Cardiac fibroblast (primary cell): Measurements from ENCODE around the gene IL17F.
A peak's percentile ranks its signal among the peaks of the same experiment; 100 is the strongest.

Source experiments
- DNase-seq, 2 donors: peaks; one replicate each; pipeline versions ENCODE4 v3.0.0 to v3.0.0-alpha.2; 2010; ENCODE audit warnings: low read depth in 2 of 2
- H3K4me3 ChIP-seq, 2 donors: replicated peaks in 1 of 2; 1 replicate in 1 of 2; 2 replicates in 1 of 2; pipeline ENCODE4 v1.5.1; 2011; ENCODE audit warnings: low read depth in 2 of 2, low read length in 2 of 2, mild to moderate bottlenecking in 2 of 2, moderate library complexity in 1 of 2
- TF ChIP-seq, protein P1 (sequence below): IDR thresholded peaks from one replicate; pipeline ENCODE4 v1.5.1; 2011; ENCODE audit warnings: low read depth, mild to moderate bottlenecking, low read length, inconsistent platforms

IL17F gene

DNA sequence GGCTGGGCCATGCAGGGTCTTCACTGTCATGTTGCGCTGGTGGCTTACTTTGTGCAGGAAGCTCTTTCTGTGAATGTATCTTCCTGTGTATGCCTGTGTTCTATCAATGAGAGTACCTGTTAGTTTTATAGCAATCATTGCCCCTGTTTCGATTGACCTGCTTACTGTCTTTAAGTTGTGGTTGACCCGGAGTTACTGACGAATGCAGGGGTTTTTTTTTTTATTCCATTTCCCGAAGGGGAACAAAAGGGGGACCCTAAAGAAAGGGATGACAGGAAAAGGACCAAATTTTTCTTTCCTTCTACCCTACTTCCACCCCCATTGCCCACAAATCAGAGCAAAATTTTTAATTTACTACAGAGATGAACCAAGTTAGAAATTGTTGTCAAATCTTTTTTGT lies at the start of gene IL17F:
Gene IL17F (minus strand): TSS at position 101 of the 400 bp plus-strand sequence. CDS start 71 bp downstream, at position 30.
- TF ChIP-seq, protein P1, sequence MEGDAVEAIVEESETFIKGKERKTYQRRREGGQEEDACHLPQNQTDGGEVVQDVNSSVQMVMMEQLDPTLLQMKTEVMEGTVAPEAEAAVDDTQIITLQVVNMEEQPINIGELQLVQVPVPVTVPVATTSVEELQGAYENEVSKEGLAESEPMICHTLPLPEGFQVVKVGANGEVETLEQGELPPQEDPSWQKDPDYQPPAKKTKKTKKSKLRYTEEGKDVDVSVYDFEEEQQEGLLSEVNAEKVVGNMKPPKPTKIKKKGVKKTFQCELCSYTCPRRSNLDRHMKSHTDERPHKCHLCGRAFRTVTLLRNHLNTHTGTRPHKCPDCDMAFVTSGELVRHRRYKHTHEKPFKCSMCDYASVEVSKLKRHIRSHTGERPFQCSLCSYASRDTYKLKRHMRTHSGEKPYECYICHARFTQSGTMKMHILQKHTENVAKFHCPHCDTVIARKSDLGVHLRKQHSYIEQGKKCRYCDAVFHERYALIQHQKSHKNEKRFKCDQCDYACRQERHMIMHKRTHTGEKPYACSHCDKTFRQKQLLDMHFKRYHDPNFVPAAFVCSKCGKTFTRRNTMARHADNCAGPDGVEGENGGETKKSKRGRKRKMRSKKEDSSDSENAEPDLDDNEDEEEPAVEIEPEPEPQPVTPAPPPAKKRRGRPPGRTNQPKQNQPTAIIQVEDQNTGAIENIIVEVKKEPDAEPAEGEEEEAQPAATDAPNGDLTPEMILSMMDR = no peak
- DNase-seq = no peak
- H3K4me3 ChIP-seq = no peak within 1 kb of the TSS

DNA sequence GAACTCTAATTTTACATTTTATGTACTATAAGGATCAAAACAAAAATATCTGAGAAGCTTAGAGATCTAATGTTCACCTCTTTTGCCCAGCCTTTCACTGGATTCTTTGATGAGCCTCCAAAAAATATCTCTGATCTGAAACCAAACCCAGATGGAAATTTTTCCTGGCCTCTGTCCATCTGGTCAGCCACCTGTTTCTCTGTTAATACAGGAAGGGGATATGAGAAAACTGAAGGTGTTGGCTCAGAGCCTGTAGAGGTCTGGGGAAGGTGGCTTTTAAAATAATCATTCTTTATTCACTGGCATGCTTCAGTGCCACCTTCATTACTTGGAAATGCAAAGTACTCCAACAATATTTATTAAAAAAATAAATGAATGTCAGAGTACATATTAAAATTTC lies 48.8 kb upstream of the IL17F start:
- TF ChIP-seq, protein P1 = no peak
- DNase-seq = no peak
- no peak overlapping the region for H3K4me3 ChIP-seq

DNA sequence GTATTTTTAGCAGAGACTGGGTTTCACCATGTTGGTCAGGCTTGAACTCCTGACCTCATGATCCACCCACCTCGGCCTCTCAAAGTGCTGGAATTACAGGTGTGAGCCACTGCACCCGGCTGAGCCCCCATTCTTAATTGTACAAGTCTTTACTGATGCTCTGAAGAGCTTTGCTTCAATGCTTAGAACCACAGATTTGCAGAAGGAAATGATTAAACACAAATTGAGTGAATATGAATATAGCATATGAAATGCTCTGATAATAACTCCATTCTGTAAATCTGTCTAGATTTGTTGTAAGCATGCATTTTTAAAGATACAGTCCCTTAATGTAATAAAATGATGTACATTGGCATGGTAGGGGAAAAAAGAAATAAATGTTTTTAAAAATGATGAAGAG lies 44.5 kb upstream of the IL17F start:
- no peak overlapping the region for H3K4me3 ChIP-seq
- TF ChIP-seq, protein P1 = no peak
- no peak for DNase-seq

DNA sequence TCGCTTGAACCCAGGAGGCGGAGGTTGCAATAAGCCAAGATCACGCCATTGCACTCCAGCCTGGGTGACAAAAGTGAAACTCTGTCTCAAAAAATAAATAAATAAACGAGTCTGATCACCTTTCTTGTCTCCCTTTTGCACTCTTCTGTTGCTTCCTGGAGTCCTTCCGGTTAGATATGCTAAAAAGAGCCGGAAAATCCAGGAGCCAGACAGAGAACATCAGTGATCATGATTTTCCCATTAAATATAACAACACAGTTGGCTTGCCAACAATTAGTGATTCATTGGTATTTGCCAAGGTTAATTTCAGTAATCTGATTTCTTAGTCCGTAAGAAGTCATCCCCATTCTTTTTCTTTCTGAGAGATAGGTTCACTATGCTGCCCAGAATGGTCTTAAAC lies 43.9 kb upstream of the IL17F start:
- TF ChIP-seq, protein P1 = no peak
- H3K4me3 ChIP-seq = no peak overlapping the region
- no peak for DNase-seq

DNA sequence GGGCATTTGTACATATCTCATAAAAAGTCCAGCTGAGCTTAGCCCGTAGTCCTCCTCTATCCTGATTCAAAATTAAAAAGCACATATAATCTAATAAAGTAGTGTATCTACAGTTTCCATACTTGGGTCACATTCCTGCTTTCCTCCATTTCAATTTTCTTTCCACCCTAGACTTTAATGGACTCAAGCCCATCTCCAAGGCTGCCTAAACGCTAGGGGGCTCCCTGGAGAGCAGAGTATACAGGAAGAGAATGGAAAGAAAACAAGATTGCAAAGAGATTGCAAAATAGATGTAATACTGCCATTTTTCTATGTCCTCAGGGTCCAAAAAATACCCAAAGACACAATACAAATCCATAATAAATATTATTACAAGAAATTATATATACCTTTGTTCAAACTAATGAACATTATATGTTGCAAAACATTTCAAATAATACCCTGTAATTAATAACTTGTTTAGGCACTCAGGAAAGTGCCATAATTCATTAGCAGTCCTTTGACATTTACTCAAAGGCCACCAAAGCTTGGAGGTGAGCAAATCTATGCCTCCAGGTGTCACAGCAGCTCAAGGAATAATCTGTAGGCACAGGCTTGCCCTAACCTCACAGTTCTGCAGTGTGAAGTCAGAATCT lies 42.6 kb upstream of the IL17F start:
- no peak overlapping the region for H3K4me3 ChIP-seq
- DNase-seq = peak; percentile 76 to 85
- TF ChIP-seq, protein P1 = peak; percentile 93

DNA sequence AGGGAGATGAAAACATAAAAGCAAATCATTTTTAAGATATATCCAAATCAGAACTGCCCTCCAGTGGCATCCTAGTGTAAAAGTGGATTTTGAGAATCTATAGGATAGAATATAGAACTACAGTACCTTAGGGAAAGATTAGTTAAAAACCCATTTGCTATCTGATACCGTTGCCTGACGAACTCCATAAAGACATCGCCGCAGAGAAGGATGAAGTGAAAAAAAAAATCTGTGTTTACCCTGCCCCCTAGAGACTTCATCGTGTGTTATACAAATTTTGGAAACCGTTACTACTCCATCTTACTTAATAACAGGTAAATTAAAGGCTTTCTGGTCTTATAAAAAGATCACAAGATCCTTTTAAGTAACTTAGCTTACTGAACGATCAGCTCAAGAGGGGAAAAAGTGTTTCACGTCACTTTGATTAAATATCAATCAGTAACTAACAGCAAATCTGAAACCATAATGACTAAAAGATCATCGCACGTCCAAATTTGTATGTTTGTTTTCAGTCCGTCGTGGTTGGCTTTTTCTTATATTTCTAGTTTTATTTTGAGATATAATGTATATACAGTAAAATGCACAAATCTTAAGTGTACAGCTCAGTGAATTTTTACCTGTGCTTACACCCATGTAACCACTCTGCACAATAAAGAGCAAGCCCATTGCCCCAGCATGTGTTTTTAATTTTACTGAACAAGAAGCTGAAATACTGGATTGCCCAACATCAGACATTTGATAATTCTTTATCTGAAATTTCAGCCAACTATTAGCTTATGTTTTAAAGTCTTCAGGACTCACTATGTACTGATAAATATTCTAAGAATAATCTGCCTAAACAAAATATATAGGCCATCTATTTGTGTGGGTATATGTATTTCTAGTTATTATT lies 41.1 kb upstream of the IL17F start:
- TF ChIP-seq, protein P1 = no peak
- peak overlapping the region; percentile 42 to 80 for H3K4me3 ChIP-seq
- DNase-seq = peak; percentile 28 to 30
